Osteoblast (primary cell): Measurements from ENCODE around the gene DUSP6. TPM values are rescaled to one million over a fixed set of nuclear protein-coding genes. Genes with fewer than 3 reads are reported as not detected.

Source experiments
- DNase-seq: peaks from one replicate; pipeline ENCODE4 v3.0.0; 2011; ENCODE audit warnings: low spot score, mixed read lengths; ENCODE audit not compliant: insufficient read length; ENCODE audit errors: missing footprints
- H2AFZ ChIP-seq: 2 replicates; pipeline ENCODE4 v1.6.0; 2011; ENCODE audit warnings: mild to moderate bottlenecking, low read length
- H3K27ac ChIP-seq: 2 replicates; pipeline ENCODE4 v1.5.1; 2011; ENCODE audit warnings: mild to moderate bottlenecking, low read depth, low read length, moderate library complexity
- H3K27me3 ChIP-seq: 2 replicates; pipeline ENCODE4 v1.6.0; 2012; ENCODE audit warnings: mild to moderate bottlenecking, control low read depth, inconsistent platforms, low read length, moderate library complexity; ENCODE audit not compliant: insufficient read depth
- H3K36me3 ChIP-seq: 2 replicates; pipeline ENCODE4 v1.5.1; 2011; ENCODE audit warnings: mild to moderate bottlenecking, low read length, control low read depth, moderate library complexity; ENCODE audit not compliant: insufficient read depth
- H3K4me1 ChIP-seq: 2 replicates; pipeline ENCODE4 v1.5.1; 2011; ENCODE audit warnings: mild to moderate bottlenecking, low read length, control low read depth, moderate library complexity; ENCODE audit not compliant: insufficient read depth
- H3K4me2 ChIP-seq: 2 replicates; pipeline ENCODE4 v1.6.0; 2011; ENCODE audit warnings: mild to moderate bottlenecking, low read length; ENCODE audit not compliant: insufficient read depth
- H3K4me3 ChIP-seq: fragments of 200-600 bp; sonication (generic); 3 replicates; pipeline ENCODE4 v1.5.1; 2012; ENCODE audit warnings: mild to moderate bottlenecking, low read length, inconsistent platforms; ENCODE audit not compliant: insufficient read depth
- H3K79me2 ChIP-seq: 2 replicates; pipeline ENCODE4 v1.6.0; 2012; ENCODE audit warnings: mild to moderate bottlenecking, low read length, control low read depth, inconsistent platforms; ENCODE audit not compliant: insufficient read depth
- H3K9me3 ChIP-seq: 2 replicates; pipeline ENCODE4 v1.5.1; 2011; ENCODE audit warnings: low read depth, low read length, control low read depth
- H4K20me1 ChIP-seq: 2 replicates; pipeline ENCODE4 v1.6.0; 2012; ENCODE audit warnings: mild to moderate bottlenecking, low read length, control low read depth; ENCODE audit not compliant: insufficient read depth
- CTCF ChIP-seq: IDR thresholded peaks from 2 replicates; pipeline ENCODE4 v1.5.1; 2011; ENCODE audit warnings: mild to moderate bottlenecking, low read depth, low read length, moderate library complexity; ENCODE audit errors: extremely low read depth
- total RNA-seq: library from RNA; depleted of rRNA; stranded (reverse); fragments of >200 nt; gene quantifications from 2 replicates; pipeline ENCODE4 v1.2.3, GENCODE V29; 2012

The DUSP6 gene
- total RNA-seq, 1 donor, result 30.0 TPM

DNA sequence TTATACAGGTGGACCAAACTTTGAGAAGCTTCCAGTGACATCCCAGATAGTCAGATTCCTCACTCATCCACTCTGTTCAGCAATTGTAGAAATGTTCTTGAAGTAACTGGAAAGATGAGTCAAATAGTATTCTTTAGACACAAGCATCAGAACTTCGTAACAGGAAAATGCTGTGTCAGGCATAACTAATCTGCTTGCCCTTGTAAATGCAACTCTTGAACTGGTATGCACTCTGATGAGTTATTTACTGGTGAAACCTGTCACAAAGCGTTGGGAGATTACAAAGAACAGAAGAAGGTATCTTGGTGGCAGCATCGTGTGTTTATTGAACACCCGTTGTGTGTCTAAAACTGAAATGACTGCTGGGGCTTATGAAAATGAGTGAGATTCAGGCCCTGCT is 10.8 kb upstream of the DUSP6 start:
- Histone ChIP-seq H3K4me1 (no peaks in the 10 kb centered on the region), H3K36me3 (no peaks in the 10 kb centered on the region), H3K4me2 (no peak overlapping the region)

DNA sequence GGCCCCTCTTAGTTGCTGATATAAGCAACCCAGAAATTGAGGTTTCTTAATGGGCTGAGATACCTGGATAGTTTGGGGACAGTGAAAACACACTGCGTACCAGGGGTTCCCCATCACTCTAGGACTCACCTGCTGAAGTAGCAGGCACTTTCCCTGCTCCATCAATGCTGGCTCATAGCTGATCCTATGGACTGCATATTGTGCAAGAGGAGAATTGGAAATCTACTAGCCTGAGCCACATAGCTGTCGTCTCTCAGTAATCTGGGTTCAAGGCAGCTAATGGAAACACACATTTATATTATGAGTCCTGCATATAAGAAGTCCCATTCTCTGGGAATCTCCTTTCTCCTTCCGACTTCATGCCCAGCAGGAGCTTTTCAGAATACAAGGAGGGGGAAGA is 7.3 kb upstream of the DUSP6 start:
- no peak overlapping the region for H3K4me3 ChIP-seq
- no peak overlapping the region for H3K27ac ChIP-seq
- no peak for DNase-seq
- no peak overlapping the region for H3K4me2 ChIP-seq
- H4K20me1 ChIP-seq, result no peaks in the 10 kb centered on the region
- H3K36me3 ChIP-seq, result no peaks in the 10 kb centered on the region
- H3K27me3 ChIP-seq, result no peaks in the 10 kb centered on the region
- H3K79me2 ChIP-seq, result peaks cover 31% of the 10 kb centered on the region
- H3K9me3 ChIP-seq, result no peaks in the 10 kb centered on the region
- no peak for TF ChIP-seq CTCF
- H2AFZ ChIP-seq, result no peak overlapping the region
- H3K4me1 ChIP-seq, result peaks cover 7% of the 10 kb centered on the region

More for the DNA sequence above, 10.8 kb upstream of the DUSP6 start:
- Histone ChIP-seq H3K9me3 (no peaks in the 10 kb centered on the region), H3K79me2 (peaks cover 5% of the 10 kb centered on the region), H3K4me3 (no peak overlapping the region), H4K20me1 (no peaks in the 10 kb centered on the region), H3K27me3 (no peaks in the 10 kb centered on the region), H2AFZ (no peak overlapping the region), H3K27ac (no peak overlapping the region)
- TF ChIP-seq CTCF, result no peak
- no peak for DNase-seq

DNA sequence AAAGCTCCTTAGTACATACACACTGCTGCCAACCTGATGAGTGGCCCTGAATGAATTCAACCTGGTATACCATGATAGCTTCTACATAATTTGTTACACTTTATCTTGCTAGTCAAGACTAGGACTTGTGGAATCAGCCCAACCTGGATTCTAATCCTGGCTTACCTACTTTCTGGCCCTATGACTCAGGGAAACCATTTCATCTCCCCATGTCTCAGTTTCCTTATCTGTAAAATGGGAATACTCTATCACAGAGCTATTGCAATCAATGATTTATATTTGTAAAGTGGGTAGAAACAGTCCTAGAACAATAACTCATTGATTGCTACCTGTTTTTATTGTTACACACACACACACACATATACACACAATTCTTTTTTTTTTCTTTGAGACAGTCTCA is 6.5 kb upstream of the DUSP6 start:
- peaks cover 35% of the 10 kb centered on the region for H3K79me2 ChIP-seq
- no peak for TF ChIP-seq CTCF
- no peak for DNase-seq
- no peak overlapping the region for H3K4me2 ChIP-seq
- H3K36me3 ChIP-seq, result no peaks in the 10 kb centered on the region
- H3K4me1 ChIP-seq, result peaks cover 11% of the 10 kb centered on the region
- H4K20me1 ChIP-seq, result no peaks in the 10 kb centered on the region
- no peak overlapping the region for H3K27ac ChIP-seq
- no peaks in the 10 kb centered on the region for H3K9me3 ChIP-seq
- H3K27me3 ChIP-seq, result no peaks in the 10 kb centered on the region
- H2AFZ ChIP-seq, result no peak overlapping the region
- no peak overlapping the region for H3K4me3 ChIP-seq

DNA sequence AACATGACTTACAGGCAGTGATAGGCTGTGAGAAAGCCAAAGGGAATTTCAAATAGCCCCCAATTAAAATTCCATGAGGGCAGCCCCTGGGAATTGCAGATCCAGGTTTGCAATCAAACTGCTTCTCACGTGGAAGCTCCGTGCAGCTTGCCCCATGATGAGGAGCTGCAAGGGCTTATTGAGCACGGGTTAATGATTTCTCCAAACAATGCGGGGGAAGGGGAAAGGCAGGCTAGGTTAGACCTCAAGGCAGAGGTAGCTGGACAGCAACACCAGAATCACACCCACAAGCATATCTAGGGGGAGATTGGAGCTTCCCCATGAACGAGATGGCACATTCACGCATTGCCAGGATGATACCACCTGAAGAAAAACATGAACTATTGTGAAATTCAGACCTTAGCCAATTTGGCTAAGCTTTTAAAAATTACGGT is 5.0 kb upstream of the DUSP6 start:
- Histone ChIP-seq H3K36me3 (no peaks in the 10 kb centered on the region), H2AFZ (no peak overlapping the region), H3K79me2 (peaks cover 35% of the 10 kb centered on the region), H3K4me2 (no peak overlapping the region), H3K27me3 (no peaks in the 10 kb centered on the region), H3K4me3 (no peak overlapping the region), H3K27ac (no peak overlapping the region), H3K4me1 (peaks cover 16% of the 10 kb centered on the region), H3K9me3 (no peaks in the 10 kb centered on the region), H4K20me1 (no peaks in the 10 kb centered on the region)
- DNase-seq, result no peak
- no peak for TF ChIP-seq CTCF
